Kidney capillary endothelial cell (primary cell): ENCODE measurements around the gene NPIPA8.
"Not testable (repeated sequence)": the region's sequence is repeated elsewhere in the genome, so short reads cannot be mapped to it uniquely, and the experiment has no call there.

Experiments used
- DNase-seq: peaks from one replicate; pipeline ENCODE4 v3.0.0-alpha.2; 2018; ENCODE audit warnings: low spot score

NPIPA8 gene

GRCh38 chr16:18276756-18277155 lies 59.8 kb downstream of the NPIPA8 start:
- not testable (repeated sequence) for DNase-seq

- DNase-seq = not testable (repeated sequence)
These were observed 66.4 kb downstream of the NPIPA8 start for GRCh38 chr16:18270171-18270570.
